ENCODE results near the gene C16orf87. TPM values are rescaled to one million over a fixed set of nuclear protein-coding genes. Genes with fewer than 3 reads are reported as not detected.

The C16orf87 gene
- polyA plus RNA-seq, 3 donors = 6.1 to 9.7 (median 7.6) TPM

- Histone ChIP-seq H3K9ac (ENCODE audit: insufficient read depth, low read length, poor library complexity, severe bottlenecking) (no peak overlapping the region), H3K4me3 (replicated peaks in 1 of 3; ENCODE audit: low read depth in 2 of 3, low read length in 3 of 3) (no peak overlapping the region), H3K9me3 (replicated peaks in 1 of 2; ENCODE audit: control insufficient read depth in 1 of 2, insufficient read depth in 1 of 2, low read length in 2 of 2) (peaks cover 0 to 3% of the 10 kb centered on the region in 2 donors), H2AFZ (ENCODE audit: insufficient read depth, low read depth, low read length, poor library complexity, severe bottlenecking) (no peak overlapping the region), H4K20me1 (ENCODE audit: insufficient read depth, low read length) (no peaks in the 10 kb centered on the region), H3K27ac (ENCODE audit: low read depth in 1 of 2, low read length in 2 of 2) (peak overlapping the region; percentile 3 to 60), H3K36me3 (replicated peaks in 1 of 2; ENCODE audit: control insufficient read depth in 1 of 2, insufficient read depth in 2 of 2, low read length in 2 of 2) (no peaks in the 10 kb centered on the region), H3K4me1 (ENCODE audit: control insufficient read depth in 1 of 2, insufficient read depth in 2 of 2, low read length in 2 of 2) (peaks cover 19 to 23% of the 10 kb centered on the region in 2 donors), H3K79me2 (ENCODE audit: insufficient read depth, low read length) (no peaks in the 10 kb centered on the region), H3K27me3 (ENCODE audit: control insufficient read depth in 2 of 2, insufficient read depth in 2 of 2, low read length in 2 of 2) (no peaks in the 10 kb centered on the region), H3K4me2 (replicated peaks; ENCODE audit: extremely low read depth, low read length, poor library complexity, severe bottlenecking) (no peak overlapping the region)
- Mint-ChIP-seq H3K27ac (peak overlapping the region; percentile 76 to 90 (median 87)), H3K36me3 (peaks cover 0 to 3% of the 10 kb centered on the region in 2 donors), H3K4me3 (no peak overlapping the region), H3K4me1 (peaks cover 27% of the 10 kb centered on the region), H3K27me3 (ENCODE audit: low read depth in 3 of 3) (peaks cover 0 to 1% (median 1%) of the 10 kb centered on the region in 3 donors), H3K9me3 (peaks cover 3 to 10% (median 6%) of the 10 kb centered on the region in 7 donors)
- intact Hi-C loops (cut with micrococcal nuclease) = no loop called here
- TF ChIP-seq CTCF (IDR thresholded peaks at IDR 0.05) = no peak
- 42% methylated on average over 3 of the region's 5 CpGs for WGBS (ENCODE audit: insufficient coverage)
- peak; percentile 81 to 87 (median 82) for DNase-seq
These were observed 28.8 kb upstream of the C16orf87 start for GRCh38 chr16:46859719-46860152.

- intact Hi-C loops (cut with micrococcal nuclease) = no loop called here
- 94% methylated on average over 5 of the region's 6 CpGs for WGBS (ENCODE audit: insufficient coverage)
- peaks cover 0 to 3% of the 10 kb centered on the region in 2 donors for H3K9me3 ChIP-seq (replicated peaks in 1 of 2; ENCODE audit: control insufficient read depth in 1 of 2, insufficient read depth in 1 of 2, low read length in 2 of 2)
These were observed 27.2 kb upstream of the C16orf87 start for GRCh38 chr16:46858151-46858550.

More at GRCh38 chr16:46858151-46858550, 27.2 kb upstream of the C16orf87 start:
- Mint-ChIP-seq H3K27ac (no peak overlapping the region), H3K4me3 (no peak overlapping the region), H3K9me3 (peaks cover 3 to 10% (median 6%) of the 10 kb centered on the region in 7 donors), H3K4me1 (peaks cover 17% of the 10 kb centered on the region), H3K36me3 (peaks cover 0 to 3% of the 10 kb centered on the region in 2 donors), H3K27me3 (ENCODE audit: low read depth in 3 of 3) (peaks cover 0 to 1% (median 1%) of the 10 kb centered on the region in 3 donors)
- Histone ChIP-seq H4K20me1 (ENCODE audit: insufficient read depth, low read length) (no peaks in the 10 kb centered on the region), H3K4me3 (replicated peaks in 1 of 3; ENCODE audit: low read depth in 2 of 3, low read length in 3 of 3) (no peak overlapping the region), H2AFZ (ENCODE audit: insufficient read depth, low read depth, low read length, poor library complexity, severe bottlenecking) (no peak overlapping the region), H3K27ac (ENCODE audit: low read depth in 1 of 2, low read length in 2 of 2) (no peak overlapping the region), H3K36me3 (replicated peaks in 1 of 2; ENCODE audit: control insufficient read depth in 1 of 2, insufficient read depth in 2 of 2, low read length in 2 of 2) (no peaks in the 10 kb centered on the region), H3K79me2 (ENCODE audit: insufficient read depth, low read length) (no peaks in the 10 kb centered on the region), H3K9ac (ENCODE audit: insufficient read depth, low read length, poor library complexity, severe bottlenecking) (no peak overlapping the region), H3K4me2 (replicated peaks; ENCODE audit: extremely low read depth, low read length, poor library complexity, severe bottlenecking) (no peak overlapping the region), H3K27me3 (ENCODE audit: control insufficient read depth in 2 of 2, insufficient read depth in 2 of 2, low read length in 2 of 2) (no peaks in the 10 kb centered on the region), H3K4me1 (ENCODE audit: control insufficient read depth in 1 of 2, insufficient read depth in 2 of 2, low read length in 2 of 2) (peaks cover 11 to 14% of the 10 kb centered on the region in 2 donors)
- no peak for DNase-seq
- TF ChIP-seq CTCF (IDR thresholded peaks at IDR 0.05) = no peak
